A172 (cell line): ENCODE measurements around the gene ICOSLG. TPM values are rescaled to one million over a fixed set of nuclear protein-coding genes. Genes with fewer than 3 reads are reported as not detected.
"Not testable (repeated sequence)": the region's sequence is repeated elsewhere in the genome, so short reads cannot be mapped to it uniquely, and the experiment has no call there.

Experiments used
- DNase-seq: peaks from one replicate; pipeline ENCODE4 v3.0.0-alpha.2; 2015; ENCODE audit warnings: low spot score
- total RNA-seq: library from RNA; depleted of rRNA; stranded (reverse); fragments of >200 nt; shearing (Covaris generic); gene quantifications from 2 replicates; pipeline ENCODE4 v1.2.3, GENCODE V29; 2014; rRNA removed

ICOSLG gene
- total RNA-seq, 1 experiment from 2014 or later = 1.8 TPM

DNA sequence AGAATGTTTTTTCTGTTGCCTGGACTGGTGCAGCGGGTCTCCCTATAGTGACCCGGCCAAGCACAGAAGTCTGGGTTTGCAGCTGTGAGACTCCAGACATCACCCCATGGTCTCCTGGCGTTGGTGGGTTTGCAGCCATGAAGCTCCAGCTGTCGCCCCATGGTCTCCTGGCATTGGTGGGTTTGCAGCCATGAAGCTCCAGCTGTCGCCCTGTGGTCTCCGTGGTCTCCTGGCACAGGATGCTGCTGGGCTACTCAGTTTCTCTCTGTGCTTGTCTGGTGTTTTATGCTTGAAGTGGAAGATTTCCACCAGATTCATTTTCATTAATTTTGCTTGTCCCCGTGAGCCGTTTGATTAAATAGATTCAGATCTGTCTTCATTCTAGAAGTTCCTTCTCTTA is 58.5 kb downstream of the ICOSLG start:
- not testable (repeated sequence) for DNase-seq

- DNase-seq = not testable (repeated sequence)
These were observed 59.2 kb downstream of the ICOSLG start for GRCh38 chr21:44181506-44181905.

DNA sequence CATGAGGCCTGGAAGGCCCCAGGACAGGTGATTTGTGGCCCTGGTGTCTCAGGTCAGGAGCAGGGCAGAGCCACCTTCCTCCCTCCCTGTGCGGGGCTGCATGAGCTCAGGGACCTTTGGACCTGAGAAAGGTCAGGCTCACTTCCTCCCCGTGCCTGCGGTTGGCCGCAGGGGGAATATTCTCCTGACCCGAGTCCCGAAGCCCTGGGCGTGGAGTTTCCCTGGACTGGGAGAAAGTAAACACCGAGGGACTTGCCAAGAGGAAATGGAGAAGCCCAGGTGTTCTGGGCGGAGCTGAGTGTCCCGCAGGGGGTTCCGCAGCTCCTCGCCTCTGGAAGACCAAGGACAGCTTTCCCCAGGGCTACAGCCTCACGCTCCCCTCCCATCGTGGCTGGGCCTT is 64.6 kb downstream of the ICOSLG start:
- DNase-seq = not testable (repeated sequence)

DNA sequence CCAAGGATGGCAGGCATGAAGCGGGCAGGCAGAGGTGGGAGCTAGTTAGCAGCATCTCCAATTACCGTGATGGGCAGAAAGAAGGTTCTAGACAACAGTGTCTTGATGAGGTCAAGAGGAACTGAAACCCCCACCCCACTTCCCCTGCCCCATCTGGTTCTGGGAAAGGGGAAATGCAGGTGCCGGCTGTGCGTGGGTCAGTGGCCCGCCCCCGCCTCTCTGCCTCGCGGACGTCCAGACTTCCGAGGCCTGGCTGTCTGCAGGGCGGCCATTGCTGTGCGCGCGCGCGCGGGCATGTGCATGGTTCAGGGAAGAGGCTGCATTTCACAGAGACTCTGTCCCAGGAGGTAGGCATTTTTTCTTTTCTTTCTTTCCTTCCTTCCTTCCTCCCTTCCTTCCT is 65.6 kb downstream of the ICOSLG start:
- DNase-seq = not testable (repeated sequence)

Other genes starting within 250 kb of the ICOSLG start
- 30.3 and 34.7 TPM in 2 replicates for gene TRAPPC10, start 228.6 kb downstream of the ICOSLG start, total RNA-seq
- 44.4 and 56.9 TPM in 2 replicates for gene PWP2, start 133.5 kb downstream of the ICOSLG start, total RNA-seq
- gene GATD3, start 107.3 kb downstream of the ICOSLG start, total RNA-seq = 58.8 and 66.8 TPM in 2 replicates
- gene DNMT3L, start 21.0 kb upstream of the ICOSLG start, total RNA-seq = not detected in 2 replicates
- gene AIRE, start 44.9 kb upstream of the ICOSLG start, total RNA-seq = not detected in 2 replicates
- gene PFKL, start 59.1 kb upstream of the ICOSLG start, total RNA-seq = 114 and 115 TPM in 2 replicates
- gene CFAP410, start 98.4 kb upstream of the ICOSLG start, total RNA-seq = 26.3 and 27.8 TPM in 2 replicates
- gene TRPM2, start 112.7 kb upstream of the ICOSLG start, total RNA-seq = 0.98 and 1.9 TPM in 2 replicates
- 0.50 and 1.5 TPM in 2 replicates for gene LRRC3, start 214.6 kb upstream of the ICOSLG start, total RNA-seq